GM18520 (cell line): ENCODE measurements around the gene DUSP22.
A peak's percentile ranks its signal among the peaks of the same experiment; 100 is the strongest.

ENCODE experiments used
- ATAC-seq: cut with Tn5 transposase; IDR thresholded peaks from one replicate; pipeline ENCODE4 v1.9.1; 2021; ENCODE audit not compliant: unreplicated experiment

The DUSP22 gene

GRCh38 chr6:391559-392440 is 99.5 kb downstream of the DUSP22 start, which contains the start of gene IRF4:
Gene IRF4, plus strand, starts transcription at chr6:391752. Its CDS starts 1,401 bp downstream, at chr6:393153.
- ATAC-seq: peak; percentile 25

DNA sequence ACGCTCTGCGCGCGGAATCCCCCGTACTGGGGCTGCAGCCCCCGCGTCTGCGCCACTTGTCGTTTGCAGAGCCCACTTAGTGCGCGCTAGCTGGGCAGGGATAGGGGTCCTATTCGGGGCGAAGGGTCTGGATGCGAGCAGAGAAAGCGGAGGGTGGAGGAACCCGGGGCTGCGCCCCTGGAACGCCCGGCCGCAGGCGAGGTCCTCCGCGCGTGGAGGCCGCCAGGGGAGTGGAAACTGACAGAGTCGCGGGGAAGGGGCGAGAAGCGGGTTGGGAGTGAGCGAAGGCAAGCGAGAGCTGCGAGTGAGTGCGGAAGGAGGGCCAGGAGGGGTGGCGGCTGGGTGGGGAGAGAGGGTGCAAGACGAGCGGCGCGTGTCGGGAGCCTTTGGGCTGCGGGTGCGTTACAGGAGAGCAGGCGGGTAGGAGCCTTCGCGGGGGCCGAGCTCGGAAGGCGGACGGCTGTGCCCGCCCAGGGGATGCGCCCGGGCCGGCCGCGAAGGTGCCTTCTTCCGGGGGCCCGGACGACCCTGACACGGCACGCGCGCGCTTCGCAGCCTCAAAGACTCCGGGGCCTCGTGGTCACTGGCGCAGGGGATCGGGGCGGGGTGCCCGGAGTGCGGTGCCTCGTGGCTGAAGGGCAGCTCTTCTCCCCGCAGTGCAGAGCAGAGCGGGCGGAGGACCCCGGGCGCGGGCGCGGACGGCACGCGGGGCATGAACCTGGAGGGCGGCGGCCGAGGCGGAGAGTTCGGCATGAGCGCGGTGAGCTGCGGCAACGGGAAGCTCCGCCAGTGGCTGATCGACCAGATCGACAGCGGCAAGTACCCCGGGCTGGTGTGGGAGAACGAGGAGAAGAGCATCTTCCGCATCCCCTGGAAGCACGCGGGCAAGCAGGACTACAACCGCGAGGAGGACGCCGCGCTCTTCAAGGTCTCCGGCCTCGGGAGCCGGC is 100.4 kb downstream of the DUSP22 start:
- ATAC-seq: no peak

- no peak for ATAC-seq
Measured at GRCh38 chr6:393391-394221, 101.3 kb downstream of the DUSP22 start.

DNA sequence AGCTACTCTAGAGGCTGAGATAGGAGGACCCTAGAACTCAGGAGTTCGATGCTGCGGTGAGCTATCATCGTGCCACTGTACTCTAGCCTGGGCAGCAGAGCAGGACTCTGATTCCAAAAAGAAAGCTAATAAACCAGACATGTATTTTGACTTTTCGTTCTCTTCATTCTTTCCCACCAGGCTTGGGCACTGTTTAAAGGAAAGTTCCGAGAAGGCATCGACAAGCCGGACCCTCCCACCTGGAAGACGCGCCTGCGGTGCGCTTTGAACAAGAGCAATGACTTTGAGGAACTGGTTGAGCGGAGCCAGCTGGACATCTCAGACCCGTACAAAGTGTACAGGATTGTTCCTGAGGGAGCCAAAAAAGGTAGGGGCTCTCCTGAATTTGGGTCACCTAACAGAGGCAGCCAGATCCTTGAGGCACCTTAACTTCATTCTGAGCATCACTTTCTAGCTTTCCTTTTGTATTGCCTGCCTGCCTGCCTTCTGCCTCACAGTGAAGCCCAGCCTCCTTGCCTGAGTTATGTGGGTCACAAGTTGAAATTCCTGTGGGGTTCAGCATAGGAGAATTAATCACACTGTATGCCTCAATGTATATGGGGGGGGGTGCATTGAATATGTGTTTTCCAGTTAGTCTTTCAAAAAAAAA is 102.5 kb downstream of the DUSP22 start:
- no peak for ATAC-seq

GRCh38 chr6:395432-396125 is 103.3 kb downstream of the DUSP22 start:
- no peak for ATAC-seq

GRCh38 chr6:396126-396520 is 103.8 kb downstream of the DUSP22 start:
- no peak for ATAC-seq

- no peak for ATAC-seq
Measured at GRCh38 chr6:397056-397455, 104.8 kb downstream of the DUSP22 start.

GRCh38 chr6:397604-398003 is 105.3 kb downstream of the DUSP22 start:
- no peak for ATAC-seq

- no peak for ATAC-seq
Measured at GRCh38 chr6:398065-398464, 105.8 kb downstream of the DUSP22 start.

DNA sequence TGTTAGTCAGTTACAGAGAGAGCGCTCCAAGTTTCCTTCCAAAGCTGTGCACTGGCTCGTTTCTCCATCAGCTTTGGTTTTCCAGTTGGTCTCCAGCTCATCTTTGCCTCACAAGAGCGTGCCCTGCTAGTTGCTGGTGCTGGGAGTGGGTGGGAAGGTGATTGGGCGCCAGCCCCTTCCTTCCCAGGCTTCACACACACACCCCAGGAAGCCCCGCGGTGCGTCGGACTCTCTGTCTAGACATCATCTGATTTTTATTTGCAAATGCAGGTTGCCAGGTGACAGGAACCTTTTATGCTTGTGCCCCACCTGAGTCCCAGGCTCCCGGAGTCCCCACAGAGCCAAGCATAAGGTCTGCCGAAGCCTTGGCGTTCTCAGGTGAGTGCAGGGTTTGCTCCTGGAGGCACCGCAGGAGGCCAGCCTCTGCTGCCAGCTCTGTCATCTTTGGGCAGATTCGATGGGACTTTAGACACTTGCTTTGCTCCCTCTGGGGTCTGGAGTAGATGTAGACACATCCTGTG is 106.3 kb downstream of the DUSP22 start:
- ATAC-seq: no peak

DNA sequence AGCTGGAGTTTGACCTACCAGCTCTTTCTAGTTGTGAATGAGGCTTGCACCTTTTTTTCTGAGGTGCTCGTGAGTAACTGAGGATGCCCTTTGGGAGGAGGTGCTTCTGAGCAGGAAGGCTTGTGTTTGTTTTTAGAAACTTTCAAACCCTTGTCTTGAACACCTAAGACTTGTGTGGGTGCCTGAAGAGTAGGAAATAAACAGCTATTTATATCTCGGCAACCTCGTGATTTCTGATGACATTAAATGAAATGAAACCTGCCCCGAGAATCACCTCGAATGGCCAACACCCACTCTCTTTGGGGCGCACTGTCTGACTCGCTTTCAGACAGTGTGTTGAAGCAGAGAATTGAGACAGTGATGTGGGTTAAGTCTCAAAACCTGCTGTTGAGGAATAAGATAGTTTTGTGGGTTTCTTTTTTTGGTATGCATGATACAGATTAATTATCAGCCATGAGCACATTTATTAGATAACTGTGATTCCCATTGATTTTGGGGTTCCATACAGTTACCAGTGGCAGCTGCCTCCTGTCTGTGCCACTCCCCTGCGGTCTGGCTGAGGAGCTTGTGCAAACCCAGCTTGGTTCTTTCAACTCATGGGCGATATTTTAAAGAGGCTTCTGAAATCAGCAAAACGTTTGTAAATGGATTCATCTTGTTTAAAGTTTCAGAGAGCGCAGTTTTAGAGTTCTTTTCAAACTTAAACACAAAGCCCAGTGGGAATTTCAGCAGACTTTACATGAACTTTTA is 107.7 kb downstream of the DUSP22 start:
- peak; percentile 44 for ATAC-seq

DNA sequence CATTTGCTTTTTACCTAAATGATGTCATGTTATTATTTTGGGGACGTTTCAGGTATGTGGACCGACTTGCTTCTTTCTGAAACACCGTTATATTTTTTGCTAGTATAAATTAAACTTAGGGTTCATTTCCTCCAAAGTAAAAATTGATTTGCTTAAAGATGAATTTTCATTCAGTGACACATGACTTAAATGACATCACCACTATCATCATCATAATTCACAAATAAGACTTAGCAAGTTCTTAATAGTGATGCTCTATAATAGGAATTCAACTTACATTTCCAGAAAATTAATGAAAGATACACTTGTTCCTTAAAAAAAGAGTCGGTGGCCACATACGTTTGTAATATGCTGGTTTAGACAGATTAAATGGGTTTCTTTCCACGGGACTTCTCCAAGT is 108.5 kb downstream of the DUSP22 start:
- ATAC-seq: no peak
